HG02943 (cell line): ENCODE results near the gene HACL1.
"Not testable (repeated sequence)": the region's sequence is repeated elsewhere in the genome, so short reads cannot be mapped to it uniquely, and the experiment has no call there.

Experiments
- ATAC-seq: cut with Tn5 transposase; IDR thresholded peaks from one replicate; pipeline ENCODE4 v1.9.1; 2021; ENCODE audit warnings: mild to moderate bottlenecking, low read depth, moderate library complexity; ENCODE audit not compliant: unreplicated experiment

Gene HACL1

DNA sequence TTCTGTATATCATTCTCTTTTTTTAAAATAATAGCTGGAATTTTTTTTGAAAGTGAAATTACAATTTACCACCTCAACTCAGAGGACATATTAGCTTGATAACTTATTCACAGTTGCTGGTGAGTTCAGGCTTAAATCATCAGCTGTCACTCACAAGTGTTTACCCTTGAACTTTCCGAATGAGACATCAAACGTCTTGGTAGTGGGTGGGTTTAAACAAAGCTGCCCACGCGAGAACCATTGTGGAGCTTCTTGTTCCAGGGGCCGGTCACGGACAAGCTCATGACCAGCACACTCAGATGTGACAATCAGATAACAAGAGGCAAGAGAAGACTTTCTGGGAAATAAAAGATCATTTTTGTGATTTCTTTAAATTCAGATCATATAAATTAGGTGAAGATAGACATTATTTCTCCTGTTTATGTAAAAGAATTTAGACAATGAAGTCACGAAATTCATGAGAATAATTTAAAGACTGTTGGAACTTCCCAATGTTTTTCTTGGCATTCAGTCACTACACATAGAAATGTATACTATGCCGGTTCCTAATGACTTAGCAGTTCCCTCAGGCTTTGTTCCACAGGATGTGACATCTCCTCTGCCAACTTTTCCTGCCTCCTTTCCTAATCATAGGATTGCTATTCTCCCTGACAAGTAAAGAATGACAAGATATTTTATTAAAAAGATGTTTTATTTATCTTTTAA is 29.4 kb upstream of the HACL1 start:
- ATAC-seq, result no peak

GRCh38 chr3:15629860-15630597 is 28.7 kb upstream of the HACL1 start:
- ATAC-seq, result peak; percentile 87

DNA sequence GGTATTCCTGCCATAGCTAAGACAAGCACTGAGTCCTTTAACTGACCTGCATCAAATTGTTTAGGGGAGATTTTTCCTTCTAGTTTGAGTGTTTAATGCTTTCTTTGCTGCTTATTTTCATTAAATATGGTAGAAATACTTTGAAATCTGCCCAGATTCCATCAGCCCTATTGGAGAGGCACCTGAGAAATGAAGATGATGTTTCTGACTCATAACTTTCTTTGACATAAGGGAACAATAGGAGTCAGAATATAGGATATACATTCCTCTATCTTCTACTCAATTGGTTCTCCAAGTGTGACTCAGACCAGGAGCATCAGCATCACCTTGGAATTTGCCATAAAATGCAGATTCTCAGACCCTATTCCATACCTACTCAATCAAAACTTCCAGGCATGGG is 27.6 kb upstream of the HACL1 start:
- no peak for ATAC-seq

- ATAC-seq, result no peak
These were observed 22.4 kb upstream of the HACL1 start for GRCh38 chr3:15623535-15624440.

- not testable (repeated sequence) for ATAC-seq
These were observed 18.5 kb upstream of the HACL1 start for GRCh38 chr3:15619659-15620464.

DNA sequence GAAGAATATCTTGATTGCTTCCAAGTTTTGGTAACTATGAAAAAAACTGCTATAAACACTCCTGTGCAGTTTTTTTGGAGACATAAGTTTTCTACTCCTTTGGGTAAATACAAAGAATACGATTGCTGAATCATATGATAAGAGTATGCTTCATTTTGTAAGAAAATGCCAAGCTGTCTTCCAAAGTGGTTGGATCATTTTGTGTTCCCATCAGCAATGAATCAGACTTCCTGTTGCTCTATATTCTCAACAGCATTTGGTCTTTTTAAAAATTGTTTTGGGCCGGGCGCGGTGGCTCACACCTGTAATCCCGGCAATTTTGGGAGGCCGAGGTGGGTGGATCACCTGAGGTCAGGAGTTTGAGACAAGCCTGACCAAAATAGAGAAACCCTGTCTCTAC is 14.7 kb upstream of the HACL1 start:
- no peak for ATAC-seq

GRCh38 chr3:15614958-15615357 is 13.6 kb upstream of the HACL1 start:
- no peak for ATAC-seq

GRCh38 chr3:15612001-15612400 is 10.6 kb upstream of the HACL1 start:
- no peak for ATAC-seq

DNA sequence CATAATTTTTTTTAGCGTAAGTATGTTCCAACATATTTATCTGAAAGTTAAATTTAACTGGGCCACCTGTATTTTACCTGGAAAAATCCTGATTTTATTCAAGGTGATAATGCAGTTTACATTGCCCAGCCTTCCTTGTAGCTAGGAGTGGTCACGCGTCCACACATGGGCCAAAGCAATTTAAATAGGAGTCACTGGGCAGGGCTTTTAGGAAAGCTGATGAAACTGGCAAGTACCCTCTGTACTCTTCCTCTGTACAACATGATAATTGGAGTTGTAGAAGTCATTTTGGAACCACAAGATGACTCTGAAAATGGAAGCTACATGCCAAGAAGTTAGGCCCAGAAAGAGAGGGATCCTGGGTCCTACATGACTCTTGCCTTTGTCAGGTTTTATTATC is 9.6 kb upstream of the HACL1 start:
- ATAC-seq, result no peak

GRCh38 chr3:15610082-15610759 is 8.9 kb upstream of the HACL1 start:
- ATAC-seq, result no peak

GRCh38 chr3:15606434-15606891 is 5.1 kb upstream of the HACL1 start:
- ATAC-seq, result no peak

DNA sequence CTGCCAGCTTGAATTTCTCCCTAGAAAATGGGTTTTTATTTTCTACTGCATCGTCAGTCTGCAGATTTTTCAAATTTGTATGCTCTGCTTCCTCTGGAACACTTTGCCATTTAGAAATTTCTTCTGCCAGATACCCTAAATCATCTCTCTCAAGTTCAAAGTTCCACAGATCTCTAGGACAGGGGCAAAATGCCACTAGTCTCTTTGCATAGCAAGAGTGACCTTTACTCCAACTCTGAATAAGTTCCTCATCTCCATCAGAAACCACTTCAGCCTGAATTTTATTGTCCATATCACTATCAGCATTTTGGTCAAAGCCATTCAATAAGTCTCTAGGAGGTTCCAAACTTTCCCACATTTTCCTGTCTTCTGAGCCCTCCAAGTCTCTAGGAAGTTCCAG is 3.2 kb upstream of the HACL1 start:
- not testable (repeated sequence) for ATAC-seq

GRCh38 chr3:15602816-15603215 is 1.4 kb upstream of the HACL1 start:
- not testable (repeated sequence) for ATAC-seq

GRCh38 chr3:15602146-15602536 is 772 bp upstream of the HACL1 start:
- ATAC-seq, result peak; percentile 14

DNA sequence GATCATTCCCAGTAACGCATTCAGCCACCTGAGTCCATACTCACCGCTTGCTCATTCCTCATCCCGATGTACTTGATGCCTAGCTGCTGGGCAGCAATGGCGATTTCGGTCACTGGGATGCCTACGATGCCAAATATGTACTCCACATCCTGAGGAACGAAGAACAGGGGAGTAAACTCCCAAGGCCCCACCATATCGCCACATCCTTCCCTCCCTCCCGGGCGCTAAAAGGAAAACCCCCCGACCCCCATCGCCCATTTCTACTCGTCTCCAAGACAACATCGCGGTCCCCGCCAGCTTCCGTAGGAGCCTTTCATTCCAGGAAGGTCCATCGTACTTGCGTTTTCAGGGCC is 347 bp downstream of the HACL1 start:
- peak; percentile 9 for ATAC-seq

GRCh38 chr3:15595955-15596354 is 5.4 kb downstream of the HACL1 start:
- ATAC-seq, result no peak

DNA sequence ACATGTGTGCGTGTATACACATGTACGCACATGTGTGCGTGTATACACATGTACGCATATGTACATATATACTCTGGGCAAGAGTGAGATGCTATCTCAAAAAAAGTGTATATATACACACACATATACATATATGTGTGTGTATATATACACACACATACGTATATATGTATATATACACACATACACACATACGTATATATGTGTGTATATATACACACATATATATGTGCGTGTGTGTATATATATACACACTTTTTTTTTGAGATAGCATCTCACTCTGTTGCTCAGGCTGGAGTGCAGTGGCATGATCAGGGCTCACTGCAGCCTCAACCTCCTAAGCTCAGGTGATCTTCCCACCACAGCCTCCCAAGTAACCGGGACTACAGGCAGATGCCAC is 8.4 kb downstream of the HACL1 start:
- ATAC-seq, result no peak

DNA sequence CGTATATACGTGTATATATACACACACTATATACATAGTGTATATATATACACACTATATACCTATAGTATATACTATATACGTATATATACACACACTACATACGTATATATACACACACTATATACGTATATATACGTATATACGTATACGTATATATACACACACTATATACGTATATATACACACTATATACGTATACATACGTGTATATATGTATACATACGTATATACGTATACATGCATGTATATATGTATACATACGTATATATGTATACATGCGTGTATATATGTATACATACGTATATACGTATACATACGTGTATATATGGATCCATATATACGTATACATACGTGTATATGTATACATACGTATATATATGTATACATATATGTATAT is 9.4 kb downstream of the HACL1 start:
- ATAC-seq, result no peak

DNA sequence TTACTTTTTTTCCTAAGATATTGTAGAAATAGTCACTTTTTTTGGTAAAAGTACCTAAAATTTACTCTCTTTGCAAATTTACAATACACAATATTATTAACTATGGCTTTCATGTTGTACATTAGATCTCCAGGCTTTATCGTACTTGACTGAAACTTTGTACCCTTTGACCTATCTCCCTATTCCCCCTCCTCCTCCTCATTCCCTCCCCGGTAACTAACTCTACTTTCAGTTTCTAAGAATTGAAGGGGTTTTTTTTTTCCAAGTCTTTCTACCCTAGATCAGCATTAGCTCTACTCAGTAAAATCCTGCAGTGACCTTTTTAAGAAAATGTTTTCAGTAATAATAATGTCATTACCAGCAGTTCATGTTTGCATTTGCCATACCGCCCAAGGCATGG is 10.1 kb downstream of the HACL1 start:
- no peak for ATAC-seq
